Measurements from ENCODE around the gene PRKCB. TPM values are rescaled to one million over a fixed set of nuclear protein-coding genes. Genes with fewer than 3 reads are reported as not detected.

Gene PRKCB
- total and polyA plus RNA-seq, 2 experiments from 2014 or later: 3.7 to 16.4 TPM

DNA sequence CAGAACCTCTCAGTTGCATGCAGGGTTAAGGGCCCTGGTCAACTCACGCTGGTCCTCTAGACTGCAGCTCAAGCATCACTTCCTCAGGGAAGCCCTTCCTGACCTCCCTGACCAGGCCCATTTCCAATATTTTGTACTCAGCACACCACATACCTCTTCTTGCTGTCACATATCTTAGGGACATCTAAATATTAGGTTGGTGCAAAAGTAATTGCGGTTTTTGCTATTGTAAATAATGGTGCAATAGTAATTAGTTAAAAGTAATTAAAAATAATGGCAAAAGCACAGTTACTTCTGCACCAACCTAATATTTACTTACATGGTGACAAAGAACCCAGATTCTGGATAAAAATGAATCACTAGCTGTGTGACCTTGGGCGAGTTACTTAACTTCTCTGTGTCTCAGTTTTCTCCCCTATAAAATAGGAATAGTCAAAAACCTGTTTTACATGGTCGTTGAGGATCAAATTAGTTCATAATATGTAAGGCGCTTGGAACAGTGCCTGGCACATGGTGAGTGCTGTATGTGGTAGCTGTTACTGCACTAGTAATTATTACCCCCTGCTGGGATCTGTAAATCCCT is 177.4 kb downstream of the PRKCB start (continued):
- TF ChIP-seq, protein P1, sequence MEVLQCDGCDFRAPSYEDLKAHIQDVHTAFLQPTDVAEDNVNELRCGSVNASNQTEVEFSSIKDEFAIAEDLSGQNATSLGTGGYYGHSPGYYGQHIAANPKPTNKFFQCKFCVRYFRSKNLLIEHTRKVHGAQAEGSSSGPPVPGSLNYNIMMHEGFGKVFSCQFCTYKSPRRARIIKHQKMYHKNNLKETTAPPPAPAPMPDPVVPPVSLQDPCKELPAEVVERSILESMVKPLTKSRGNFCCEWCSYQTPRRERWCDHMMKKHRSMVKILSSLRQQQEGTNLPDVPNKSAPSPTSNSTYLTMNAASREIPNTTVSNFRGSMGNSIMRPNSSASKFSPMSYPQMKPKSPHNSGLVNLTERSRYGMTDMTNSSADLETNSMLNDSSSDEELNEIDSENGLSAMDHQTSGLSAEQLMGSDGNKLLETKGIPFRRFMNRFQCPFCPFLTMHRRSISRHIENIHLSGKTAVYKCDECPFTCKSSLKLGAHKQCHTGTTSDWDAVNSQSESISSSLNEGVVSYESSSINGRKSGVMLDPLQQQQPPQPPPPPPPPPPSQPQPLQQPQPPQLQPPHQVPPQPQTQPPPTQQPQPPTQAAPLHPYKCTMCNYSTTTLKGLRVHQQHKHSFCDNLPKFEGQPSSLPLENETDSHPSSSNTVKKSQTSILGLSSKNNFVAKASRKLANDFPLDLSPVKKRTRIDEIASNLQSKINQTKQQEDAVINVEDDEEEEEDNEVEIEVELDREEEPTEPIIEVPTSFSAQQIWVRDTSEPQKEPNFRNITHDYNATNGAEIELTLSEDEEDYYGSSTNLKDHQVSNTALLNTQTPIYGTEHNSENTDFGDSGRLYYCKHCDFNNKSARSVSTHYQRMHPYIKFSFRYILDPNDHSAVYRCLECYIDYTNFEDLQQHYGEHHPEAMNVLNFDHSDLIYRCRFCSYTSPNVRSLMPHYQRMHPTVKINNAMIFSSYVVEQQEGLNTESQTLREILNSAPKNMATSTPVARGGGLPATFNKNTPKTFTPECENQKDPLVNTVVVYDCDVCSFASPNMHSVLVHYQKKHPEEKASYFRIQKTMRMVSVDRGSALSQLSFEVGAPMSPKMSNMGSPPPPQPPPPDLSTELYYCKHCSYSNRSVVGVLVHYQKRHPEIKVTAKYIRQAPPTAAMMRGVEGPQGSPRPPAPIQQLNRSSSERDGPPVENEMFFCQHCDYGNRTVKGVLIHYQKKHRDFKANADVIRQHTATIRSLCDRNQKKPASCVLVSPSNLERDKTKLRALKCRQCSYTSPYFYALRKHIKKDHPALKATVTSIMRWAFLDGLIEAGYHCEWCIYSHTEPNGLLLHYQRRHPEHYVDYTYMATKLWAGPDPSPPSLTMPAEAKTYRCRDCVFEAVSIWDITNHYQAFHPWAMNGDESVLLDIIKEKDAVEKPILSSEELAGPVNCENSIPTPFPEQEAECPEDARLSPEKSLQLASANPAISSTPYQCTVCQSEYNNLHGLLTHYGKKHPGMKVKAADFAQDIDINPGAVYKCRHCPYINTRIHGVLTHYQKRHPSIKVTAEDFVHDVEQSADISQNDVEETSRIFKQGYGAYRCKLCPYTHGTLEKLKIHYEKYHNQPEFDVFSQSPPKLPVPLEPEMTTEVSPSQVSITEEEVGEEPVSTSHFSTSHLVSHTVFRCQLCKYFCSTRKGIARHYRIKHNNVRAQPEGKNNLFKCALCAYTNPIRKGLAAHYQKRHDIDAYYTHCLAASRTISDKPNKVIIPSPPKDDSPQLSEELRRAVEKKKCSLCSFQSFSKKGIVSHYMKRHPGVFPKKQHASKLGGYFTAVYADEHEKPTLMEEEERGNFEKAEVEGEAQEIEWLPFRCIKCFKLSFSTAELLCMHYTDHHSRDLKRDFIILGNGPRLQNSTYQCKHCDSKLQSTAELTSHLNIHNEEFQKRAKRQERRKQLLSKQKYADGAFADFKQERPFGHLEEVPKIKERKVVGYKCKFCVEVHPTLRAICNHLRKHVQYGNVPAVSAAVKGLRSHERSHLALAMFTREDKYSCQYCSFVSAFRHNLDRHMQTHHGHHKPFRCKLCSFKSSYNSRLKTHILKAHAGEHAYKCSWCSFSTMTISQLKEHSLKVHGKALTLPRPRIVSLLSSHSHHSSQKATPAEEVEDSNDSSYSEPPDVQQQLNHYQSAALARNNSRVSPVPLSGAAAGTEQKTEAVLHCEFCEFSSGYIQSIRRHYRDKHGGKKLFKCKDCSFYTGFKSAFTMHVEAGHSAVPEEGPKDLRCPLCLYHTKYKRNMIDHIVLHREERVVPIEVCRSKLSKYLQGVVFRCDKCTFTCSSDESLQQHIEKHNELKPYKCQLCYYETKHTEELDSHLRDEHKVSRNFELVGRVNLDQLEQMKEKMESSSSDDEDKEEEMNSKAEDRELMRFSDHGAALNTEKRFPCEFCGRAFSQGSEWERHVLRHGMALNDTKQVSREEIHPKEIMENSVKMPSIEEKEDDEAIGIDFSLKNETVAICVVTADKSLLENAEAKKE (CRISPR knock-in tag; IDR thresholded peaks at IDR 0.05): no peak
- TF ChIP-seq, protein P2, sequence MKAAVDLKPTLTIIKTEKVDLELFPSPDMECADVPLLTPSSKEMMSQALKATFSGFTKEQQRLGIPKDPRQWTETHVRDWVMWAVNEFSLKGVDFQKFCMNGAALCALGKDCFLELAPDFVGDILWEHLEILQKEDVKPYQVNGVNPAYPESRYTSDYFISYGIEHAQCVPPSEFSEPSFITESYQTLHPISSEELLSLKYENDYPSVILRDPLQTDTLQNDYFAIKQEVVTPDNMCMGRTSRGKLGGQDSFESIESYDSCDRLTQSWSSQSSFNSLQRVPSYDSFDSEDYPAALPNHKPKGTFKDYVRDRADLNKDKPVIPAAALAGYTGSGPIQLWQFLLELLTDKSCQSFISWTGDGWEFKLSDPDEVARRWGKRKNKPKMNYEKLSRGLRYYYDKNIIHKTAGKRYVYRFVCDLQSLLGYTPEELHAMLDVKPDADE (IDR thresholded peaks at IDR 0.05): no peak
- TF ChIP-seq EZH2phosphoT487 (IDR thresholded peaks at IDR 0.05; ENCODE audit: unreplicated experiment) (no peak), STAT1 (IDR thresholded peaks at IDR 0.05; ENCODE audit: unreplicated experiment) (no peak), ZNF114 (CRISPR knock-in tag; IDR thresholded peaks at IDR 0.05) (no peak), CREB1 (CRISPR knock-in tag; IDR thresholded peaks at IDR 0.05; ENCODE audit: low read depth) (no peak), JUNB (IDR thresholded peaks at IDR 0.05; ENCODE audit: unreplicated experiment) (no peak), NANOG (IDR thresholded peaks at IDR 0.05; ENCODE audit: borderline replicate concordance) (no peak)
